HS-27A (cell line): ENCODE measurements around the gene FSD1L.
"Not testable (repeated sequence)": the region's sequence is repeated elsewhere in the genome, so short reads cannot be mapped to it uniquely, and the experiment has no call there.

Experiments used
- DNase-seq: peaks from one replicate; pipeline ENCODE4 v3.0.0-alpha.2; 2012; ENCODE audit warnings: low read depth, missing footprints

The FSD1L gene

GRCh38 chr9:105572455-105572854, 124.6 kb downstream of the FSD1L start:
- DNase-seq: no peak

DNA sequence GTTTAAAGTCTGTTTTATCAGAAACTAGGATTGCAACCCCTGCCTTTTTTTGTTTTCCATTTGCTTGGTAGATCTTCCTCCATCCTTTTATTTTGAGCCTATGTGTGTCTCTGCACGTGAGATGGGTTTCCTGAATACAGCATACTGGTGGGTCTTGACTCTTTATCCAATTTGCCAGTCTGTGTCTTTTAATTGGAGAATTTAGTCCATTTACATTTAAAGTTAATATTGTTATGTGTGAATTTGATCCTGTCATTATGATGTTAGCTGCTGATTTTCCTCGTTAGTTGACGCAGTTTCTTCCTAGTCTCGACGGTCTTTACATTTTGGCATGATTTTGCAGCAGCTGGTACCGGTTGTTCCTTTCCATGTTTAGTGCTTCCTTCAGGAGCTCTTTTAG, 132.1 kb downstream of the FSD1L start:
- not testable (repeated sequence) for DNase-seq

GRCh38 chr9:105581550-105581949, 133.7 kb downstream of the FSD1L start:
- DNase-seq: not testable (repeated sequence)

- DNase-seq: no peak
These were observed 145.3 kb downstream of the FSD1L start for GRCh38 chr9:105593145-105593544.
